Breast epithelium (tissue), 4 donors: Measurements from ENCODE around the gene TEX28. TPM values are rescaled to one million over a fixed set of nuclear protein-coding genes. Genes with fewer than 3 reads are reported as not detected.
A peak's percentile ranks its signal among the peaks of the same experiment; 100 is the strongest.

Experiments used
- DNase-seq, 2 donors: peaks; one replicate each; pipeline ENCODE4 v3.0.0-alpha.2; 2019; ENCODE audit warnings: low spot score in 2 of 2
- H3K27ac ChIP-seq, 2 donors: fragments of 200-600 bp; sonication (generic) in 1 of 2; one replicate each; pipeline ENCODE4 v1.5.1; 2016 to 2019; ENCODE audit warnings: mild to moderate bottlenecking in 1 of 2
- H3K27me3 ChIP-seq, 2 donors: fragments of 200-600 bp; sonication (generic) in 1 of 2; one replicate each; pipeline versions ENCODE4 v1.5.1 to v1.6.0; 2017 to 2019; ENCODE audit warnings: control low read depth in 1 of 2, mild to moderate bottlenecking in 1 of 2
- H3K36me3 ChIP-seq: fragments of 200-600 bp; one replicate; pipeline ENCODE4 v1.5.1; 2019
- H3K4me1 ChIP-seq, 2 donors: fragments of 200-600 bp; sonication (generic); one replicate each; pipeline ENCODE4 v1.5.1; 2016 to 2019; ENCODE audit warnings: control low read depth in 1 of 2
- H3K4me3 ChIP-seq, 3 donors: fragments of 200-600 bp; sonication (generic); 1 replicate in 2 of 3; 2 replicates in 1 of 3; pipeline ENCODE4 v1.5.1; 2016 to 2019; ENCODE audit warnings: mild to moderate bottlenecking in 3 of 3, moderate library complexity in 2 of 3
- H3K9me3 ChIP-seq, 2 donors: fragments of 200-600 bp; sonication (generic) in 1 of 2; one replicate each; pipeline ENCODE4 v1.5.1; 2016 to 2019; ENCODE audit warnings: control low read depth in 1 of 2
- POLR2A ChIP-seq: fragments of 450-650 bp; IDR thresholded peaks from one replicate; pipeline ENCODE4 v1.6.1; 2016; ENCODE audit warnings: antibody characterized with exemption, mild to moderate bottlenecking, moderate library complexity
- POLR2AphosphoS5 ChIP-seq, 3 donors: sonication (generic); formaldehyde crosslinking; IDR thresholded peaks; one replicate each; pipeline ENCODE4 v1.6.1; 2017; ENCODE audit warnings: antibody characterized with exemption in 3 of 3
- intact Hi-C: fragments of 100-400 bp; cut with DNase I; formaldehyde crosslinking; loops from one replicate; pipeline ENCODE4 v1.15.1; 2023; ENCODE audit warnings: low total_unique reads
- total RNA-seq, 3 donors: library from RNA; depleted of rRNA; stranded (reverse); fragments of >200 nt; gene quantifications; one replicate each; pipeline ENCODE4 v1.1.0, GENCODE V29; 2016
- TF ChIP-seq, protein P1 (sequence below), 3 donors: fragments of 450-650 bp; IDR thresholded peaks; one replicate each; pipeline ENCODE4 v1.5.1; 2016 to 2017; ENCODE audit warnings: antibody characterized with exemption in 3 of 3, mild to moderate bottlenecking in 3 of 3, moderate library complexity in 3 of 3

The TEX28 gene
- total RNA-seq, 3 donors from 2014 or later: not detected

DNA sequence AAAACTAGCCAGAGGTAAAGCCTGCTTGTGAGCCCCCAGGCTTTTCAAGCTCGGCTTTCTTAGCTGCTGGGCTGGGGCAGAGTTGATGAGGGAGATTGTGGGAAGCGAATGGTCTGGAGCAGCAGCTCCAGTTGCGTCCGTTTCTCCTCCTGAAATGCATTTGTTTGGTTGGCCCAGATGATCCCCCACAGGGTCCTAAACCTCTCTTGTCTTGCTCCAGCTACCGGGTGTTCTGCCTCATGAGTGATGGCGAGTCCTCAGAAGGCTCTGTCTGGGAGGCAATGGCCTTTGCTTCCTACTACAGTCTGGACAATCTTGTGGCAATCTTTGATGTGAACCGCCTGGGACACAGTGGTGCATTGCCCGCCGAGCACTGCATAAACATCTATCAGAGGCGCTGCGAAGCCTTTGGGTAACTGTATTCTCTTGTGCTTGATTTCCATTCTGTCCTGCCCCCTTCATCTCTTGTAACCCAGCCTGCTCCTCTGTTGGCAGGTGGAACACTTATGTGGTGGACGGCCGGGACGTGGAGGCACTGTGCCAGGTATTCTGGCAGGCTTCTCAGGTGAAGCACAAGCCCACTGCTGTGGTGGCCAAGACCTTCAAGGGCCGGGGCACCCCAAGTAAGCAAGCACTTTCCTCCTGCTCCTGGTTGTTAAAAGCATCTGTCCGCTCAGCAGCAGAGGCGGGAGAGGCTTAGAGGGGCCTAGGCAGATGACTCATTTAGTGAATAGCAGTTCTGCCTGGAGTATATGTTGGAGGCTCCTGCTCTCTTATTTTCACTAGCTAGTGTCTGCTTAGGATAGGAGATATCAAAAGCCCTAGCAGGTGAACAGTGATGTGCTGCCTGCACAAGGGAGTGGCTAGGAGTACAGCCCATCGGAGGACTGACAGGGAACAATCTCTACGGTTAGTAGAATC, 16.0 kb upstream of the TEX28 start:
- no peak for DNase-seq
- TF ChIP-seq POLR2A (no peak), POLR2AphosphoS5 (IDR thresholded peaks at IDR 0.05) (no peak)
- TF ChIP-seq, protein P1, sequence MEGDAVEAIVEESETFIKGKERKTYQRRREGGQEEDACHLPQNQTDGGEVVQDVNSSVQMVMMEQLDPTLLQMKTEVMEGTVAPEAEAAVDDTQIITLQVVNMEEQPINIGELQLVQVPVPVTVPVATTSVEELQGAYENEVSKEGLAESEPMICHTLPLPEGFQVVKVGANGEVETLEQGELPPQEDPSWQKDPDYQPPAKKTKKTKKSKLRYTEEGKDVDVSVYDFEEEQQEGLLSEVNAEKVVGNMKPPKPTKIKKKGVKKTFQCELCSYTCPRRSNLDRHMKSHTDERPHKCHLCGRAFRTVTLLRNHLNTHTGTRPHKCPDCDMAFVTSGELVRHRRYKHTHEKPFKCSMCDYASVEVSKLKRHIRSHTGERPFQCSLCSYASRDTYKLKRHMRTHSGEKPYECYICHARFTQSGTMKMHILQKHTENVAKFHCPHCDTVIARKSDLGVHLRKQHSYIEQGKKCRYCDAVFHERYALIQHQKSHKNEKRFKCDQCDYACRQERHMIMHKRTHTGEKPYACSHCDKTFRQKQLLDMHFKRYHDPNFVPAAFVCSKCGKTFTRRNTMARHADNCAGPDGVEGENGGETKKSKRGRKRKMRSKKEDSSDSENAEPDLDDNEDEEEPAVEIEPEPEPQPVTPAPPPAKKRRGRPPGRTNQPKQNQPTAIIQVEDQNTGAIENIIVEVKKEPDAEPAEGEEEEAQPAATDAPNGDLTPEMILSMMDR (IDR thresholded peaks at IDR 0.05): no peak
- no peaks in the 10 kb centered on the region for H3K9me3 ChIP-seq
- intact Hi-C loops: no loop called here
- no peak overlapping the region for H3K4me3 ChIP-seq
- no peaks in the 10 kb centered on the region for H3K36me3 ChIP-seq
- H3K4me1 ChIP-seq: no peaks in the 10 kb centered on the region
- no peak overlapping the region for H3K27ac ChIP-seq
- peaks cover 0 to 65% of the 10 kb centered on the region in 2 donors for H3K27me3 ChIP-seq

DNA sequence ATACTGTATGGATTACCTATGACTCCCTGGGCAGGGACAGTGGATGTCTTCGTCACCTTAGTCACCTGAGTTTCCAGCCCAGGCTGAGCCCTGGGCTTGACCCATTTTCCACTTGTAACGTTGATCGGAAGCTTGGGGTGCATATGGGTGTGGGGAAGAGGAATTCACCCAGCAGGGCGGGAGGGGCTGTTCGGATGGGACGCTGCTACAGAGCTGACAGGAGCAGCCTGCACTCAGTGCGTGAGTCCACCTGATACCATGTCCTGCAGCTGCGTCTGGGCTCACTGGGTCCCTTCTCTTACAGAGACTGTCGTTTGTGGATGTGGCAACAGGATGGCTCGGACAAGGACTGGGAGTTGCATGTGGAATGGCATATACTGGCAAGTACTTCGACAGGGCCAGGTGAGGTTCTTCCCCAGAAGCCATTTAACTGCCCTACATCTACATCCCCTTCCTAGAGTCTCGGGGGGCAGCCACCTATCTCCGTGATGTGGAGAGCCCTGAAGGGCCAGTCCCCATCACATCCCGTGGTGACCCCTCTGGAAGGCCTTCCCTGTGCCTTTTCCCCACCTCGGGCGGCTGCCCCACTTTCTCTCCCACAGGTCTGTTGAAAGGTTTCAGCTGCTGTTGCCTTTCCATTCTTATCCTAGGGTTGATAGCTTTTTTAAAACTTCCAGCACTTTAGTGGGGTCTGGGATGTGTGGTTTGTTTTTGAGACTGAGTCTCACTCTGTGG, 14.3 kb upstream of the TEX28 start:
- H3K36me3 ChIP-seq: no peaks in the 10 kb centered on the region
- TF ChIP-seq, protein P1 (IDR thresholded peaks at IDR 0.05): no peak
- TF ChIP-seq POLR2AphosphoS5 (IDR thresholded peaks at IDR 0.05) (no peak), POLR2A (no peak)
- no peaks in the 10 kb centered on the region for H3K4me1 ChIP-seq
- intact Hi-C loops: no loop called here
- H3K9me3 ChIP-seq: no peaks in the 10 kb centered on the region
- no peak for DNase-seq
- H3K27me3 ChIP-seq: peaks cover 0 to 71% of the 10 kb centered on the region in 2 donors
- H3K27ac ChIP-seq: no peak overlapping the region
- H3K4me3 ChIP-seq: no peak overlapping the region

DNA sequence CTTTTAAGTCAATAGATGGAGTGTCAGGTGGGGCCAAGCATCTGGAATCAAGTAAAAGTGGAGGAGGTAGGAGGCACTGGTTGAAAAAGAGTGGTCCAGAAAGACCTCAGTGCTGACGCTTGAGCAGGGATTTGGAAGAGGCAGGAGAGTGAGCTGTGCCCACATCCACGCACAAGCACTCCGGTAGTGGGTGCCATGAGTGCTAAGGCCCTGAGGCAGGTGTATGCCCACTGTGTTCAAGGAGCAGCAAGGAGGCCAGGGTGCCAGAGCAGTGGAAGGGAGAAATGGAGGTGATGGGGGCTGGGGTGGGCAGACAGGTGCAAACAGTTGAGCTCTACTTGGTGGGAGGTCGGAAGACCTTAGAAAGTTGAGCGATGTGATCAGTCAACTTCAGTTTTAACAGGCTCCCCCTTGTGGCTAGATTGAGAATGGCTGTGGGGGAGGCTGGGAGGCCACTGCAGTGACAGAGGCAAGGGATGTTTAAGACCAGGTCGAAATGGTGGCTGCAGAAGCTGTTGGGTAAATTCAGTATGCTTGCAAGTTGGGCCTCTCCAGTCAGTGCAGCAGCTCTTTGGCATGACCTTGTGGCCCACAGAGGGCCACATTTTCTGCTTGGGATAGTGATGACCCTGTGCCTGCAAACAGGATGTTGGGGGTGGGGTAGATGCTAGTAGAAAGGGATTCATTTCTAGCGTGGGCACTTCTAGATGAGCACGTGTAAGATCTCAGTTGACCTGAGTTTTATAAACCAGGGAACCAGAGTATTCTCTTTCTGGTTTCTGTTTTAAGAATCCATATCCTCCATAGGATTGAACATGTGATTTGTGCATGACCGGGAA, 13.4 kb upstream of the TEX28 start:
- Histone ChIP-seq H3K4me1 (no peaks in the 10 kb centered on the region), H3K27me3 (peaks cover 0 to 73% of the 10 kb centered on the region in 2 donors), H3K4me3 (no peak overlapping the region), H3K36me3 (no peaks in the 10 kb centered on the region), H3K27ac (no peak overlapping the region), H3K9me3 (no peaks in the 10 kb centered on the region)
- intact Hi-C loops: no loop called here
- peak in 1 of 2 donors; percentile 35 for DNase-seq
- TF ChIP-seq, protein P1 (IDR thresholded peaks at IDR 0.05): peak in 2 of 3 donors; percentile 64 to 69
- TF ChIP-seq POLR2A: no peak

DNA sequence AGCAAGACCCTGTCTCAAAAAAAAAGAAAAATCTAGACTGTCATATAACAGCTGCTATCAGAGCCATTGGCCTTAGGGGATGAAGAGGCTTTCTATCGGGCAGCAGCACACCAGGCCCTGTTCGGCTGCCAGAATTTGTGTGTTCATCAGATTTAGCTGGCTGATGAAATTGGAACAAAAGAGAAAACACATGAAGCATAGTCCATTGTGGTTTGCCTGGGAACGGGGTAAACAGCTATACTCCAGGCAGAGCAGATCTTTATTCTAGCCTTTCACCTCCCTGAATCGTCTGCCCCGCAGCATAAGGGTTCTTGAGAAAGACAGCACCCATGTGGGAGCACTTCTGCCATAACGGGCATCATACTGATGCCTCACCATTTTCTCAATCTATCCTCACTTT, 12.3 kb upstream of the TEX28 start:
- Histone ChIP-seq H3K27ac (peak overlapping the region in 1 of 2 donors; percentile 38), H3K4me3 (no peak overlapping the region), H3K4me1 (no peaks in the 10 kb centered on the region), H3K27me3 (peaks cover 0 to 65% of the 10 kb centered on the region in 2 donors), H3K9me3 (no peaks in the 10 kb centered on the region), H3K36me3 (no peaks in the 10 kb centered on the region)
- no peak for TF ChIP-seq POLR2A
- TF ChIP-seq, protein P1 (IDR thresholded peaks at IDR 0.05): no peak
- no peak for TF ChIP-seq POLR2AphosphoS5 (IDR thresholded peaks at IDR 0.05)
- DNase-seq: no peak
- intact Hi-C loops: no loop called here
